ENCODE results near the gene ST3GAL4. TPM values are rescaled to one million over a fixed set of nuclear protein-coding genes. Genes with fewer than 3 reads are reported as not detected.
"Not testable (repeated sequence)": the region's sequence is repeated elsewhere in the genome, so short reads cannot be mapped to it uniquely, and the experiment has no call there.

ST3GAL4 gene
- total RNA-seq, 1 donor from 2014 or later = 0.71 TPM

DNA sequence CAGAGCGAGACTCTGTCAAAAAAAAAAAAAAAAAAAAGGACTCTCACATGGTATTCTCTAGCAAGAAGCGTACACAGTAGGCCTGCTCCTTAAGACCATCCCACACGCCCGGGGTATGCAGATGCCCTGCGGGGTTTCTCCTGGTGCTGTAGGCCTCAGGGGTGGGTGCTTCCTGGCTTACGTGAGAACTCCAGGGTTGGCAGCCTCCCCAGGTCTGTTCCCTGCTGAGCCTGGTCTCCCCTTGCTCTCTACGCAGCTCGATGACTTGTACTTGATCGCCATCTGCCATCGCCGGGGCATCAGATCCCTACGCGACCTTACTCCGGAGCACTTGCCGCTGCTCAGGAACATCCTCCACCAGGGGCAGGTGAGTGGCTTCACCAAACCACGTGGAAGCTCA, 12.4 kb upstream of the ST3GAL4 start:
- no peak for ATAC-seq (ENCODE audit: low read depth)
- Mint-ChIP-seq H3K27me3 (no peaks in the 10 kb centered on the region), H3K27ac (no peak overlapping the region), H3K36me3 (ENCODE audit: low read depth) (peaks cover 84% of the 10 kb centered on the region), H3K9me3 (no peaks in the 10 kb centered on the region), H3K4me1 (peaks cover 2% of the 10 kb centered on the region), H3K4me3 (no peak overlapping the region)
- POLR2A ChIA-PET = no interaction called here
- intact Hi-C loops (cut with micrococcal nuclease) = no loop called here
- TF ChIP-seq, protein P1, sequence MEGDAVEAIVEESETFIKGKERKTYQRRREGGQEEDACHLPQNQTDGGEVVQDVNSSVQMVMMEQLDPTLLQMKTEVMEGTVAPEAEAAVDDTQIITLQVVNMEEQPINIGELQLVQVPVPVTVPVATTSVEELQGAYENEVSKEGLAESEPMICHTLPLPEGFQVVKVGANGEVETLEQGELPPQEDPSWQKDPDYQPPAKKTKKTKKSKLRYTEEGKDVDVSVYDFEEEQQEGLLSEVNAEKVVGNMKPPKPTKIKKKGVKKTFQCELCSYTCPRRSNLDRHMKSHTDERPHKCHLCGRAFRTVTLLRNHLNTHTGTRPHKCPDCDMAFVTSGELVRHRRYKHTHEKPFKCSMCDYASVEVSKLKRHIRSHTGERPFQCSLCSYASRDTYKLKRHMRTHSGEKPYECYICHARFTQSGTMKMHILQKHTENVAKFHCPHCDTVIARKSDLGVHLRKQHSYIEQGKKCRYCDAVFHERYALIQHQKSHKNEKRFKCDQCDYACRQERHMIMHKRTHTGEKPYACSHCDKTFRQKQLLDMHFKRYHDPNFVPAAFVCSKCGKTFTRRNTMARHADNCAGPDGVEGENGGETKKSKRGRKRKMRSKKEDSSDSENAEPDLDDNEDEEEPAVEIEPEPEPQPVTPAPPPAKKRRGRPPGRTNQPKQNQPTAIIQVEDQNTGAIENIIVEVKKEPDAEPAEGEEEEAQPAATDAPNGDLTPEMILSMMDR (IDR thresholded peaks at IDR 0.05) = no peak
- CTCF ChIA-PET = no interaction called here
- no peak for DNase-seq

DNA sequence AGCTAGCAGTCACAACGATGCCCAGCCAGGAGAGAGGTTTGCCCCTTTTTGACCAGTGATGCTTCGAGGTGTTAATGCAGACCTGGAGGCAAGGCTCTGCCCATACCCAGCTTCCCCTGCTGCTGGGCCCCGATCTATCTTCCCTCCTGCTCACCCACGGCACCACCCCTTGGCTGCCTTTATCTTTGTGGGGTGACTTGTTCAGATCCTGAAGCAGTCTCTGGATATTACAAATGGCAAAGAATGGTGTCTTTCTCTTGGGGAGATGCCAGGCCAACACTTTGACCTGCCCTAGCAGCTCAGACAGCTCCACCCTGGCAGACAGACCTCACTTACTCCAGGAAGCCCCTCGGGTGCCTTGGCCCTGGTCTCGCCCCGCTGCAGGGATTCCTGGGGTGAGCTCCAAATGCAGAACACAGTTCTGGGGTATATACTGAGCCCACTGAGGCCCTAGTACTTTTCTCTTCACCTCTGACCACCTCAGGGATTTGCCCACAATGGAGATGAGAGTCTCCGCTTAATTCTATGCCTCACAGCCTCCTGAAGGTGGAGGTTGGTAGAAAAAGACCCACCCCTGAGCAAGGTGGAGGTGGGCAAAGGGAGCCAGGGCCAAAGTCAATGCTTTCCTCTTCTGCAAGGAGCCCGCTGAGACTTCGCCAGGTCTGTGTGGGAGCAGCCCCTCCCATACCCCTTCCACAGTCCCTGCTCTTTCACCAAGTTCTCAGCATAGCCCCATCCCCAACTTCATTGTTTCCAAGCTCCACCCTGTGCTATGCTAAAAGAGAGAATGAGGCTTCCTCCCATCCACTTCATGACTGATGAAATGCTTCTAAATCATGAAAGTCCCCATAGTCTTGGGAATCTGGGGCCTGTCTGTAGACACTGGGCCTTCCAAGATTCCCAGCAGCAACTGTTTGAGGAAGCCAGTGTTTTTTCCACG, 11.1 kb upstream of the ST3GAL4 start:
- Mint-ChIP-seq H3K27ac (no peak overlapping the region), H3K9me3 (no peaks in the 10 kb centered on the region), H3K4me3 (no peak overlapping the region), H3K36me3 (ENCODE audit: low read depth) (peaks cover 74% of the 10 kb centered on the region), H3K27me3 (no peaks in the 10 kb centered on the region), H3K4me1 (no peaks in the 10 kb centered on the region)
- intact Hi-C loops (cut with micrococcal nuclease) = no loop called here
- DNase-seq = no peak
- TF ChIP-seq, protein P1 (IDR thresholded peaks at IDR 0.05) = no peak
- ChIA-PET POLR2A (no interaction called here), CTCF (no interaction called here)
- ATAC-seq (ENCODE audit: low read depth) = no peak

DNA sequence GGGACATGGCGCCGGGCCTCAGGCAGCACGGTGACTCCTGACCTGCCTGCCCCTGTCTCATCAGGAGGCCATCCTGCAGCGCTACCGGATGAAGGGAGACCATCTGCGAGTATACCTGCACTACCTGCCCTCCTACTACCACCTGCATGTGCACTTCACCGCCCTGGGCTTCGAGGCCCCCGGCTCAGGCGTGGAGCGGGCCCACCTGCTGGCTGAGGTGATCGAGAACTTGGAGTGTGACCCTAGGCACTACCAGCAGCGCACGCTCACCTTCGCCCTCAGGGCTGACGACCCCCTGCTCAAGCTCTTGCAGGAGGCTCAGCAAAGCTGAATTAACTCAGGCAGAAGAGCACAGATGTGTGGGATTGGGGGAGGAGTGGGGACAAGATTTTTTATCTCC, 10.2 kb upstream of the ST3GAL4 start:
- Mint-ChIP-seq H3K36me3 (ENCODE audit: low read depth) (peaks cover 66% of the 10 kb centered on the region), H3K4me3 (no peak overlapping the region), H3K4me1 (no peaks in the 10 kb centered on the region), H3K9me3 (no peaks in the 10 kb centered on the region), H3K27ac (no peak overlapping the region), H3K27me3 (no peaks in the 10 kb centered on the region)
- intact Hi-C loops (cut with micrococcal nuclease) = no loop called here
- ATAC-seq (ENCODE audit: low read depth) = no peak
- POLR2A ChIA-PET = no interaction called here
- no peak for DNase-seq
- TF ChIP-seq, protein P1 (IDR thresholded peaks at IDR 0.05) = no peak
- CTCF ChIA-PET = no interaction called here

DNA sequence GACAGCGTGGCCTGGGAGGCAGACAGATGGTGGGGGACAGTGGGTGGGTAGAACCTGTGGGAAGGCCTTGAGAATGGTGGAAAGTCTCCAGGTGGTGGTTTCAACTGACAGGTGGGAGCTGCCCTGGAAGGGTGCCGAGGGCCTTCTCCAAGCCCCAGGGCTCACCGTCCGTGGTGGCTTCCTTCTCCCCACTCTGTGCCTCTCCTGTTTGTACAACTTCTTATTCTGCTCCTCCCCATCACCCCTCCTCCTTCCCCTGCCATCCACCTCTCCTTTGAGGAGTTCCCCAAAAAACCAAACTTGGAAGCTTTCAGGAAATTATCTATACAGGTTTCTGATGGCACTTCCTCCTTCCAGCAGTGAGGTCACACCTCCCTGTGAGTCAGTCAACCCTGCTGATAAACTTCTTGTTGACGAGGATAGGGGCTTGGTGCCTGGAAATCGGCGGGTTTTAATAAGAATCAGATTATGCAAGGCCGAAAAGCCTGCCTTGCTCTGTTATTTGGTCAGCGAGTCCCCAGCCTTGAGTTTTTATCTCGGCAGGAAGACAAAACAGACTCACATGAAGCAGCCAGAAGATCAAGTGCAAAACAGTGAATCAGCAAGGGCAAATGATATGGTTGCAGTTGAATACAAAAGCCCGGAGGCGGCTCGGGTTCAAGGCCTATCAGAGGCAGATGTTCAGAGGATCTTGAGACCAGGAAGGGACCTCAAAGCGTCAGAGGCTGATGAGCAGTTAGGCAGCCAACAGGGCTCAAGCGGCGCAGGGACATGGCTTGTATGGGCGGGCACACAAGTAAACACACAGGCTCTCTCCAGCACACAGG, 9.5 kb upstream of the ST3GAL4 start:
- peaks cover 63% of the 10 kb centered on the region for H3K36me3 Mint-ChIP-seq (ENCODE audit: low read depth)
- TF ChIP-seq, protein P1 (IDR thresholded peaks at IDR 0.05) = no peak

DNA sequence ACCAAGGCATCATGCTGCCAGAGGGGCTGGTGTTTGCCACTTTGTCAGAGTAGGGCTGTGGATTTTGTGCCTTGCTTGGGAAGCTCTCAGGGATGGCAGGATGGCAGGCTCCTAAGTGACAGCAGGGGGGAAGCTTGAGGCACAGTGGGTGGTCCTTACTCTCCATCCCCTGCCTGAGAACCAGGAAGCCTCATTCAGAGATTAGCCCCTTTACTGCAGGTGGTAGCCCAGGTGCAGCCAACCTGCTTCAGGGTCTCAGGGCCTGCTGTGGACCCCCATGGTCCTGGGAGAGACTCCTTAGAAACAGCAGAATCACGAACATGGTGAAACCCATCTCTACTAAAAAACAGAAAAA, 8.9 kb upstream of the ST3GAL4 start:
- Mint-ChIP-seq H3K36me3 (ENCODE audit: low read depth) (peaks cover 57% of the 10 kb centered on the region), H3K4me1 (no peaks in the 10 kb centered on the region), H3K9me3 (no peaks in the 10 kb centered on the region), H3K27ac (no peak overlapping the region), H3K27me3 (no peaks in the 10 kb centered on the region), H3K4me3 (no peak overlapping the region)
- DNase-seq (no peak), ATAC-seq (ENCODE audit: low read depth) (no peak)
- TF ChIP-seq, protein P1 (IDR thresholded peaks at IDR 0.05) = no peak
- intact Hi-C loops (cut with micrococcal nuclease) = no loop called here
- POLR2A ChIA-PET = no interaction called here
- CTCF ChIA-PET = no interaction called here

More for the DNA sequence above, 9.5 kb upstream of the ST3GAL4 start:
- no peaks in the 10 kb centered on the region for H3K27me3 Mint-ChIP-seq
- DNase-seq (no peak), ATAC-seq (ENCODE audit: low read depth) (no peak)
- ChIA-PET CTCF (no interaction called here), POLR2A (no interaction called here)
- H3K9me3 Mint-ChIP-seq = no peaks in the 10 kb centered on the region
- intact Hi-C loops (cut with micrococcal nuclease) = no loop called here
- no peaks in the 10 kb centered on the region for H3K4me1 Mint-ChIP-seq
- H3K27ac Mint-ChIP-seq = no peak overlapping the region
- H3K4me3 Mint-ChIP-seq = no peak overlapping the region

DNA sequence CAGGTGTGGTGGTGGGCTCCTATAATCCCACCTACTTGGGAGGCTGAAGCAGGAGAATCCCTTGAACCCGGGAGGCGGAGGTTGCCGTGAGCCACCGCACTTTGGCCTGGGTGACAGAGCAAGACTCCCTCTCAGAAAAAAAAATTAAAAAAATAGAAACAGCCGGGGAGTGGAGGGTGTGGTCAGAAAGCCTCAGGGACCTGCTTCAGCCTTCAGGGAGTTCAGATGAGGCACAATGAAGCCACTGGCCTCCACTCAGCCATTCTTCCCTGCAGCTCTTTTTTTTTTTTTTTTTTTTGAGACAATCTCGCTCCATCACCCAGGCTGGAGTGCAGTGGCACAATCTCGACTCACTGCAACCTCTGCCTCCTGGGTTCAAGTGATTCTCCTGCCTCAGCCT, 8.5 kb upstream of the ST3GAL4 start:
- peaks cover 53% of the 10 kb centered on the region for H3K36me3 Mint-ChIP-seq (ENCODE audit: low read depth)
- POLR2A ChIA-PET; H3K4me1 Mint-ChIP-seq; intact Hi-C loops (cut with micrococcal nuclease); H3K9me3 Mint-ChIP-seq; H3K4me3 Mint-ChIP-seq; ATAC-seq (ENCODE audit: low read depth); H3K27me3 Mint-ChIP-seq; CTCF ChIA-PET; DNase-seq; H3K27ac Mint-ChIP-seq: not testable (repeated sequence)

Measured in activated B cell treated with CpG ODN at 0.5 μM for 24 hours (primary cell).